Superior temporal gyrus (tissue), 1 donor: ENCODE data around the gene USP10.

Experiments
- DNase-seq: peaks from one replicate; pipeline ENCODE4 v3.0.0-alpha.2; 2016; ENCODE audit errors: extremely low spot score

Gene USP10

DNA sequence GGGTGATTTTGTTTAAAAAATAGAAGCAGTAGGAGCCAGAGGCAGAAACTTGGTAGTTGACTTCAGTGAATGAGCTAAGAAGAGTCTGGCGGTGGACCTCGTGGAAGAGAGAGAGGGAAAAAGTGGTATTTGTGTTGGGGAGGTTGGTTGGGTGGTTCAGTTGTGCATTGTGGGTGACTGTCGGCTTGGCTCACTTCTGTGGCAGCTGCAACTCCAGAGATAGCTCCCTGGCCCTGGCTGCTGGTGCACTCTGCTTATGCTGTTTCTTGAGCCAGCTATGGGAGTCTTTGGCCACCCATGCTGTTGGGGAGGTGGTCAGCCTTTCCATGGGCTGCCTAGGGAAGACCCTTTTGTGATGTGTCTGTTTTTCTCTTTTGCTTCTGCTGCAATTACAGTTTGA lies 69.6 kb downstream of the USP10 start:
- no peak for DNase-seq

DNA sequence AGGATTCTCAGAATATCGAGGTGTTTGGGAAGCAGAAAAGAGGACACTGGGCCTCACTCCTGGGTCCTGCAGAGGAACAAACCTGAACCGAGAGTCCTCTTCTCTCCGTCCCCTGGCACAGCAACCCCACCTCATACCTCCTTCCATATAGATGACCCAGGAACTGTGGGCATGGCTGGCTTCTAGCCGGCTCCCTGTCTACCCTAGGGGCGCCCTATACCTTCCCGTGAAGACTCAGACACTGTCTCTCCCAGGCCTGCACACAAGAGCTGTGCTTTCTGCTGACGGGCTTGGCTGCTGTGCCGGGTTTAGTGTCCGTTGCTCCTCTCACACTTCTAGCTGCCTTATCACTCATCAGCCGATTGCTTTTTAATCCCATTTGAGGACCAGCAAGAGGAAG lies 73.5 kb downstream of the USP10 start:
- no peak for DNase-seq

DNA sequence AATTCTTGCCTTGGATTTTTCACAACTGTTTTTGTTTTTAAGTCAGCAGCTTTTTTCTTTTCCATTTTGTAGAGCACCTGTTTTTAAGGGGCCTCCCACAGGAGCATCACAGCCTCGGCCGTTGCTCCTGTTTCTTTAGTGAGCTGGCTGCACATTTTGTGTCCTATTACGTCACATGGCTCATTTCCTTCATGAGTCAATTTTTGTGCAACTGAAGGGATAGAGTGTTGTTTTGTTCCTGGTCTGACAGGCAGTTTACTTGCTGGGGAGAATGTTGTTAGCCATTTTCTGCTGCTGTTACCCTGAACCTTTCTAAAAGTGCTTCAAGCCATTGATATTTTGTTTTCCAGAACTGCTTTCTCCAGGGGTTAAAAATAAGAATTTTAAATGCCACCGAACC lies 75.0 kb downstream of the USP10 start:
- DNase-seq: peak; percentile 61

DNA sequence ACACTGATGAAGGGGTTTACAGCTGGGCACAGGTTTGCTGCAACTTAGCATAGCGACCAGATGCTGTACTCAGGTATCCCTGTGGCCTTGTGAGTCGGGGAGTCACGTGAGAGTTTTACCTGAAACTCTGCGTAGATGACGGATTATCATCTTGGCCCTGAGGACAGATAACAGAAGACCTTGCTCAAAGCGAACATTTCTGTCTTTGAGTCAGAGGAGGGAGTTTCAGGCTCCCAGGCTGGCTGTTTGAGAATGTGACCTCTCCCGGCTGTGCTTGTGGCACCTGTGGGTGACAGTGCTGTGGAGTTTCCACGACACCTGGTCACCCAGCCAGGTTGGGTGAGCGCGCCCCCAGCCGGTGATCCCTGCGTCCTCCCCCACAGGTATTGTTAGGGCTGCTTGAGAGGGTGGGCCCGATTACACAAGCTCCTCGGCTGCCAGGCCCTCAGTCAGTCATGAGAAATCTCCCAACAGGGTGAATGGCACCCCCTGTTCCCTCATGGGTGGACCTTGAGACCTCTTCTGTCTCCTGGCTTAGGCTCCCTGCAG lies 75.5 kb downstream of the USP10 start:
- no peak for DNase-seq

DNA sequence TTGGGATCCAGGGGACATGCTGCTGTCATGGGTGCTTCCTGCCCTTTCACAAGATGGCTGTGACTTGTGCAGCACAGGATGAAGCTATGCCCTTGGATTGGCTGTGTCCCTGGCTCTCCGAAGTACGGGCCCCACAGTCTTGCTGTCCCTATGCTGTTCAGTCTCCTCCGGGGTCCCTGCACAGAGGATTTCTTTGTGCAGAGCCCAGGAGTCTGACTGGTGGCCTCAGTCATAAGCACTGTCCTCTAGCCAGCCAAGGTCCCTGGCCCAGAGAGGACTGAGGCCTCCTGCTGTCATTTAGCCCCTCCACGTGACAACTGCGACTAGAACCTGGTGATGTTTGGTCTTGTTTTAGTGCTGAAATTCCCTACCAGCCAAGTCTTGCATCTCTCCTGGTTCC lies 77.6 kb downstream of the USP10 start:
- no peak for DNase-seq

DNA sequence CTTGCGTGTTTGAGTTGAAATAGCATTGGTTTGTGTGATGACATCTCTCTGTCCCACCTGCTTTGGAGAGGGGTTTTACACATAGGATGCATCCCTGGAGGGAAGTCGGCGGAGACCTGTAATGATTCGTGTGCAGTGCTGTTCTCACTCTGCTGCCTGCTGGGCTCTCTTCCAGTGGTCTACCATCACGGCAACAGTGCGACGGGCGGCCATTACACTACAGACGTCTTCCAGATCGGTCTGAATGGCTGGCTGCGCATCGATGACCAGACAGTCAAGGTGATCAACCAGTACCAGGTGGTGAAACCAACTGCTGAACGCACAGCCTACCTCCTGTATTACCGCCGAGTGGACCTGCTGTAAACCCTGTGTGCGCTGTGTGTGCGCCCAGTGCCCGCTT lies 78.9 kb downstream of the USP10 start:
- no peak for DNase-seq

DNA sequence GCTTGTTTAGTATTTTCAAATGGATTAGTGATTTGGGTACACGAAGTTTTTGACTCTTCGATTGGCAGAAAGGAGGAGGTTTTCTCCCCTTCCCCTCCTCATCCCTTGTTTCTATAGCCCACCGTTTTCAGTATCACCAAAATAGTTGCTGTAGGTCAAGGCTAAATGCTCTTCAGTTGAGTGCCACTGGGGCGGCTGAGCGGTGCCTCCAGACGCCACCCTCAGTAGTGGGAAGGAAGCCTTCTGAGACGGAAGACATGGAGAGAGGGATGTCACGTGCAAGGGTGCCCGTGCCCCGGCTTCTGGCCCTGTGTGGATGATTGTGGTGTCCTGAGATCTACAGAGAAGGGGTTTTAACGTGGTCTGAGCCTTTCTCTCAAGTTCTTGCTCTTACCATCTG lies 80.3 kb downstream of the USP10 start:
- no peak for DNase-seq

DNA sequence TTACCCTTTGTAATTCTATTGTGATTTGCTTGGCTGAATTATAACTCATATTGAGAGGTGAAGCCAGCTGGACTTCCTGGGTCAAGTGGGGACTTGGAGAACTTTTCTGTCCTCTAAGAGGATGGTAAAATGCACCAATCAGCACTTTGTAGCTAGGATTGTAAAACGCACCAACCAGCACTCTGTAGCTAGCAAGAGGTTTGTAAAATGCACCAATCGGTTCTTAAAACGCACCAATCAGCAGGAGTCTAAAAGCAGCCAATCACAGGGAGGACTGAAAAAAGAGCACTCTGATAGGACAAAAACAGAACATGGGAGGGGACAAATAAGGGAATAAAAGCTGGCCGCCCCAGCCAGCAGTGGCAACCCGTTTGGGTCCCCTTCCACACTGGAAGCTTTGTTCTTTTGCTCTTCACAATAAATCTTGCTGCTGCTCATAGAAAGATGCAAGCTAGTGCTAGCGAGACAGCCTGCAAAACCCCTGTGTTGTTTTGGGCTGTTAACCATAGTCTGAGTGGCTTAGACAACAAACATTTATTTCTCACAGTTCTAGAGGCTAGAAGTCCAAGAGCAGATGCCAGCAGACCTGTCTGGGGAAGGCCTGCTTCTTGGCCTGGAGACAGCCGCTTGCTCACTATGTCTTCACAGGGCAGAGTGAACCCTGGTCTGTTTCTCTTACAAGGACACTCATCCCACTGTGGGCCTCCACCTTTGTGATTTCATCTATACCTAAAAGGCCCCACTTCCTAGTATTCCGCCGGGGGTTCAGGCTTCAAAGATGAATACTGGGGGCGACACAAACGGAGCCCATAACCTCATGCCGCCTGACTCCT lies 81.0 kb downstream of the USP10 start:
- DNase-seq: no peak

DNA sequence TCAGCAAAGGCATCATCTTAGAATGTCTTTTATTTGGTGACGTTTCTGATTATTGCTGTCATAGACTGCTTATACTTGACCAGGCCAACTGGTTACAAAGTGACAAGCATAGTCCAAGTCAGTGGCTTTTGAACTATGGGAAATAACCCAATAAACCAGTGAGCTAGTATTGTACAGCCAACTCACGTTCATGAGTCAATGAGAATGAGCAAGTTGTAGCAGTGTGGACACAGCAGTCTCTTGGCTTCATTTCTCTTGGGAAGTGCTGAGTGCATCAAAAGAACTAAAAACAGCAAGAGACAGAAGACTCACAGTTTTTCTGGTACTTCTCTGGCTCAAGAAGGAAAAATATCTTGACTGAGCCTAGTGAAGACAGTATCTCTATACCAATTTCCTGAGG lies 83.0 kb downstream of the USP10 start:
- no peak for DNase-seq

DNA sequence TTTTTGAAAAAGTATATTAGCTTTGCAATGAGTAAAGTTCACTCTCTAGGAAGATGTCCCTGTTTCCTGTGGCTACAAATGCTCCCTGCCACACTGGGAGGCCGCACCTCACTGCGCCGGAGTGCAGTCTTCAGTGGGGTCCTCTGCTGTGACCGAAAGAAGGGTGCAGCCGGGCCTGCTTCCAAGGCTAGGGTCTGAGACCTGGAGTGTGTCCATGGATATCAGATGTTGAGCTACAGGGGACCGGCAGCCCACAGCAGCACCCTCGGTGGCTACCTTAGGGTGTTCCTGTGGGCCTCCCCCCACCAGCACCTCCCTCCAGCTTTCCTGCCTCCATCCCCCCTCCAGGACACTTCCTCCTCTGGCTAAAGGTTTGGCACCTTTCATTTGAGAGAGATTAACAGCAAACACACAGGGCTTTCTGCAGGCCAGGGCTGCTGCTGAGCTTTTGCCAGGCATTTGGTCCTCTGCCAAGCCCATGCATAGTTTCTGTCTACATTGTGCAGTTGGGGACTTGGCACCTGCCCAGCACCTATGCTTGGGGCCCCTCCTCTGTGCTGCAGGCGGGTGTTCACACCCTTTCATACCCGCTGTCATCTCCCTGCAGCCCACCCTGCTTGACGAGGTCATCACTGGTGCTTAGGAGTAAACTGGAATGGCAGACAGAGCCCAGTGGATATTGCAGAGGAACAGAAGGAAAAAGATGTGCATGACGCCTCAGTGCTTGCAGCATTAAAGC lies 86.2 kb downstream of the USP10 start:
- no peak for DNase-seq

DNA sequence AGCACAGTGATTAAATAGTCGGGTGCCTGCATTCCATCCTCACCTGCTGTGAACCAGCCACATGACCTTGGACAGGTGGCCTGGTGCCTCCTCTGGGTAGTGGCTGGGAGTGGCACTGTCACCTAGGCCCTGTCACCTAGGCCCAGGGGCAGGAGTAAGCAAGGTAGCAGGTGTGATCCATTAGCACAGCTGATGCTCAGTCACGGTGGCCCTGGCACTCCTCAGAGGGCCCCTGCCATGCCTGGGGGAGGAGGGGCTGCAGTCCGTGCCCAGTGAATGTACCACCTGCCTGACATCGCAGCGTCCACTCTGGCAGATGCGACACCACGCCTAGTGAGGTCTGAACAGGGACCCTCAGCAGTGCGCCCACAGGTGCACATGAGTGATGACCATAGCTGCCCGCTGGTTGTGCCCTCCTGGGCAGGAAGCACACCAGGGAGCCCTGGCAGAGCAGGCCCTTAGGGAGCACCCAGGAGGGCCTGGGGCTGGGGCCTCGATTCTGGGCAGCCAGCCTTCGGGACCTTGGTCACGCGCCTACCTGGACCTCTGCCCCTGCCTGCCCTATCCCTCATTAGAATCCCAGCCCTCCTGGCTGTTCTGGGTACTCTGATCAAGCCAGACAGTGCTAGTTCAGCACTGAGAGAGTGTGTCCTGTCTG lies 86.9 kb downstream of the USP10 start:
- no peak for DNase-seq

DNA sequence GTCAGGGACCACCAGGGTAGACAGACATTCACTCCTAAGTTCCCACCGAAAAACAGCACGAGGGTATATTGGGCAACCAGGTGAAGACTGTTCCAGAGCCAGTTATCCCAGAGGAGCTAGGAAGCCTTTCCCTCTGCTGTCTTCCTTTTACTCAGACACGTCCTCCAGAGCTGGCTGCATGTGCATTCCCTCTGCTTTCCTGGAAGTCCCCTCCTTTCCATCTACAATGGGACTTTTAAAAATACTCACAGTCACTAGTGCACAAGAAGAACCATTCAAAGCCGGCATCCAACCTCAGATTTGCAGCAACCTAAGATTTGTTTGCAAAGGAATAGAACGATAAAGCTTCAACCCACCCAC lies 87.4 kb downstream of the USP10 start:
- DNase-seq: no peak

DNA sequence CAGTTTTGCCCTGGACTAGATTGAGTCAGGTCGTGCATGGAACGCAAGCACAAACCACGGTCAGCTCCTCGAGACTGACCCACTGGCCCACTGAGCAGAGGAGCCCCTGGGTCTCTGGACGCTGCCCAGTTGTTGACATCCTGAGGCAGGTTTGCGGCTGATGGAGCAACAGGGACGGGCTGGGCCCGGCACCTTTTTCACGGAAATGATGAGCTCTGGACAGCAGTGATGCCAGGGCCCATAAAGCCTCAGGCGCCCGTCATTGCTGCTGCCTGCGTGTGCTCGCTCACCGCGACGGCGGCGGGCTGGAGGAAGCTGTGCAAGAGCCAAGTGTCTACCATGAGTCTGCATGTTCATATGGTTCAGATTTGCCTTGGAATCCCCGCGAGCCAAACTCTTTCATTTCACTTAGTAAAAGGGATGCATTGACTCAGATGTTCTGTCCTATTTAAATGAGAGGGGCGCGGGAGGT lies 89.2 kb downstream of the USP10 start:
- no peak for DNase-seq

DNA sequence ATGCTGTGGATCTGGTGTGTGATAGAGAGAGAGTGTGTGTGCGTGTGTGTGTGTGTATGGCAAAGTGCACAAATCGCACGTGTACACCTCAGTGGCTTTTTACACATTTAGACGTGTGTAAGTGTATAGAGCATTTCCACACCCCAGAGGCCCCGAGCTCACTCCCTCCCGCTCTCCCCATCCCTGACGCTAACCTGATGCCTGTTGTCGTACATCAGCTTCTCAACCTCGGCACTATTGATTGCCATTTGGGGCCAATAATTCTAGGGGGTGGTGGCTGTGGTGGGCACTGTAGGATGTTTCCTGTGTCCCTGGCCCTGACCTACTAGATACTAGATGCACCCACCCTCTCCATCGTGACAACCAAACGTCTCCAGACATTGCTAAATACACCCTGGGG lies 89.6 kb downstream of the USP10 start:
- no peak for DNase-seq

DNA sequence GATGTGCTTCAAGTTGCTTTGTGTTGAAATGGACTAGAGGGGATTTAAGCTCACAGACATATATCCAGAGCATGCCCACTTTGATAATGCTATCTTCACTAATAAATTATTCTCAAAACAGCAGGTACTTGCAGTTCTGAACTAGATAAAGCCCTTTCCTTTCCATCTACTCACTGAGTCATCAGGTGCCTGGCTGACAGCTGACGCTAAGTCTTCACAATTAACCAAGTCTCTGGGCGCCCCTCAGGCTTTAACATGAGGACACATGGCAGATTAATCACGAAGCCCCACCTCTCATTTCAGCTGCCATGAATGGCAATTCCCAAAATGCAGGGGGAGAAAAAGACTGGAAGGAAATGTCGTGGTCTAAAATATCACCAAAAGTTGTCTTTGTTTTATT lies 90.5 kb downstream of the USP10 start:
- no peak for DNase-seq

DNA sequence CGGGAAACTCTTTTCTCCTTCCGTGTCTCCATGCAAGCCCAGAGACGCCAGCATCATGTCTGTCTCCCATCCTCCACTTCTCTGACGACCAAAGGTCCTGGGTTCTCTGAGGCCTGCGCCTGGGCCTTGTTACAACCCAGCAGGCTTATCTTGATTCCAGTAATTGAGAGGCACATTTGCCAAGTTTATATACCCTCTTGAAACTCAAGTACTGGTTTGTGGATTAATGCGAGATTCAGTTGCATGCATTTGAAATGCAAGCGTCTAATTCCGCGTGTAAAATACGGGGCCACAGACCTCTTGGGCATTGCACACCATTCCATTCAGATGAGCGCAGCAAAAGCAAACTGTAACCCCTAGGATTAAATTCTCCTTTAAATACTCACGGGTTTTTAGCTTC lies 91.3 kb downstream of the USP10 start:
- no peak for DNase-seq

DNA sequence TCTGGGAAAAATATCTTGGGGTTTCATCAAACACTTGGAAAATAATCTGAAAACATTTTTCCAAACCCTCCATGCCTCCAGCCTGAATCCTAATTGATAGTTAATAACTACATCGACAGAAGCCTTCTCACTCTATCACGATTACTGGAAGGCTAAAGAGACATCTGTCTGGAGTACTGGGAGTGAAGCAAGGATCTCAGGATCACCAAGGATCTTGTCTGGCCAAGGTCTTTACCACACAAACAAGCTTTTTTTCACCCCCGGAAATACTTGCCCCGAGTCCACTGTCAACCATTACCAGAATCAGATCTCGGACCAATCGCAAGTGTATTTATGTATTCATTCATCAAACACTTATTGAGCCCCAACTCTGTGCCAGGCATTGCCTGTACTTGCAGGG lies 91.7 kb downstream of the USP10 start:
- DNase-seq: no peak

DNA sequence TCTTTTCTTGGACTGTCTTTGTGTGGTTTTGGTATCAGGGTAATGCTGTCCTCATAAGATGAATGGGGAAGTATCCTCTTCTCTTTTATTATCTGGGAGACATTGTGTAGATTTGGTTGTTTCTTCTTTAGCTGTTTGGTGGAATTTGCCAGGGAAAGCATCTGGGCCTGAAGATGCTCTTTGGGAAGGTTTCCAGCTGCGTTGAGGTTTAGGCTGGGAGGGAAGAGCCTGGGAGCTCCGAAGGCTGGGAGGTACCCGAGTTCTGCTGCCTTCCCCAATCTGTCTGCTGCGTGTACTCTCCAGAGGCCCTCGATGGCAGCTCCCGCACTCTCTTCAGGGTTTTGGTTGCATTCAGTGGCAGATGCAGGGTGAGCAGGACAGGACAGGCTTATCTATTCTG lies 94.4 kb downstream of the USP10 start:
- DNase-seq: no peak

DNA sequence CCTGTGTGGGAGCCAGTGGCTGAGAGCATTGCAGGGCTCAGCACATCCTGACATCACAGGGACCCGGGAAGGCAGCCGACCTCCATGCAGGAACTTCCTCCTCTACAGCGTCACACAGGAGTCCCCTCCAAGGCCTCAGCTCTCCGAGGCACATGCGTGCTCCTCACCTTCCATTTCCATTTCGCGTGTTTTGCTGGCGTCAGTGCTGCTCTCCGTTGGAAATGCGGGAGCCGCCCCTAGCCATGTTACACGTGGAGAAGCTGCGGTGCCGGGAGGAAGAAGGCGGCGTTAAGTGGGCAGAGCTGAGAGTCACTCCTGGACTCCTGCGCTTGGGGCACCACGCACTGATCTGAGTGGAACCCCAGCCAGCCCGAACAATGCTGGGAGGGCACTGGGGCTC lies 94.8 kb downstream of the USP10 start:
- no peak for DNase-seq

DNA sequence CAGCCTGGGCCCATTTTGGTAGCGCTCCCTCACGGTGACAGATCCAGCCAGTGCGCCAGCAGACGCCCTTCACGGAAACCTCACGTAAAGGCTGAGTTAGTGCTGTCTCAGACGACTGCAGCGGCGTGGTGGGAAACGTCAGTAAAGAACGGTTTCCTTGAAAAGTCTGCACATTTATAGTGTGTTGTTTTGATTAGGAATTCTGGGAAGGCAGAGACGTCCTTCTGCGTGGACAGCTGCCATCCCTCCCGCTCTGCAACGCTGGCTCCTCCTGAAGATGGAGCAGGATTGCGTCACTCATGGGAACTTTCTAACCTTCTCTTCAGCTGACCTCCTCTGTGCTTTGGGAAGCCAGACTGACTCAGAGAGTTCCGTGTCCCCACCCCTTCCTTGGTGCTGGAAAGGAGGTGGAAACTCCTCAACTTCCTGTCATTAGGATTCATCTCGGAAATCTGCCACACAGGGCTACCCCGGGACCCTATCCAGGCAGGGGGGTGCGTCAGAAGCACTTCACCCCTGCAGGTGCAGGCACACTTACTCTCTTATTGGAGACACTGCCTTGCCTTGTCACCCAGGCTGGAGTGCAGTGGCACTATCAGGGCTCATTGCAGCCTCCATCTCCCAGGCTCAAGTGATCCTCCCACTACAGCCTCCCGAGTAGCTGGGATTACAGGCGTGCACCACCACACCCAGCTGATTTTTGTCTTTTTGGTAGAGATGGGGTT lies 95.7 kb downstream of the USP10 start:
- DNase-seq: no peak

DNA sequence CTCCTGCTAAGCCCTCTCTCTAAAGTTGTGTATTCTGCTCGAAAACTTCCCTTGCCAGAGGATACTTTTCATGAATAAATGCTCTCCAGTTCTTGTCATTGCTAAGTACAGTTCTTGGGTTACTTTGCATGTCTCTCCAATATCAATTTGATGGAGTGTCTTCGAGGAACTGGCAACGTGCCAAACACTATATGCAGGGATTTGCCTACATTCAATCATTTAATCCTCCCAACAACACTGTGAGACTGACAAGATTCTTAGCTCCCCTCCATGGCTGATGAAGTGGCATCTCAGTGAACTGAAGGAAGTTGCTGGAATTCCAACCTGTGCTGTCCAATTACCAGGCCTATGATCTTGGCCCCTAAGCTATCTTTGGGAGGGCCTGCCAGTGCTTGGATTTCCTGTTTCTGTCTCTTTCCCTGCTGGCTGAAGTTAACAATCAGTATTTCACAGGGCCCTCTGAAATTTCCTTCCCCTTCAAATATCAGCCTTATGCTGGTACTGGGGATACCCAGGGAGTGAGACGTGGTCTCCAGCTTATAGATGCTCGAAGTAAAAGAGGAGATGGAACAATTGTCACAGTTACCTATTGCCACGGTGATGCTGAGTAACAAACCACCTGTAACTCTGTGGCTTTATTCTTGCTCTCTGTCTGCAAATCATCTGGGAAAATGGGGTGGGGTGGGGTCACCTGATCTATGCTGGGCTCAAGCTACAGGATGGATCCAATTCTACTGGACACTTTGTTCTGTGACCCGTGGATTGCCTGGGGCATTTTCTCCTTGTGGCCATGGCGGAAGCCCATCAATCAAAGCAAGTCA lies 100.6 kb downstream of the USP10 start:
- DNase-seq: no peak
